Activated CD4-positive, alpha-beta T cell treated with anti-CD3 and anti-CD28 coated beads, Interleukin-2, amount 50 U/mL, for 4 hours (primary cell): ENCODE data around the gene CD276.
"Not testable (repeated sequence)": the region's sequence is repeated elsewhere in the genome, so short reads cannot be mapped to it uniquely, and the experiment has no call there.

Experiments used
- DNase-seq, 2 experiments: peaks; one replicate each; pipeline ENCODE4 v3.0.0-alpha.2; 2020

CD276 gene

DNA sequence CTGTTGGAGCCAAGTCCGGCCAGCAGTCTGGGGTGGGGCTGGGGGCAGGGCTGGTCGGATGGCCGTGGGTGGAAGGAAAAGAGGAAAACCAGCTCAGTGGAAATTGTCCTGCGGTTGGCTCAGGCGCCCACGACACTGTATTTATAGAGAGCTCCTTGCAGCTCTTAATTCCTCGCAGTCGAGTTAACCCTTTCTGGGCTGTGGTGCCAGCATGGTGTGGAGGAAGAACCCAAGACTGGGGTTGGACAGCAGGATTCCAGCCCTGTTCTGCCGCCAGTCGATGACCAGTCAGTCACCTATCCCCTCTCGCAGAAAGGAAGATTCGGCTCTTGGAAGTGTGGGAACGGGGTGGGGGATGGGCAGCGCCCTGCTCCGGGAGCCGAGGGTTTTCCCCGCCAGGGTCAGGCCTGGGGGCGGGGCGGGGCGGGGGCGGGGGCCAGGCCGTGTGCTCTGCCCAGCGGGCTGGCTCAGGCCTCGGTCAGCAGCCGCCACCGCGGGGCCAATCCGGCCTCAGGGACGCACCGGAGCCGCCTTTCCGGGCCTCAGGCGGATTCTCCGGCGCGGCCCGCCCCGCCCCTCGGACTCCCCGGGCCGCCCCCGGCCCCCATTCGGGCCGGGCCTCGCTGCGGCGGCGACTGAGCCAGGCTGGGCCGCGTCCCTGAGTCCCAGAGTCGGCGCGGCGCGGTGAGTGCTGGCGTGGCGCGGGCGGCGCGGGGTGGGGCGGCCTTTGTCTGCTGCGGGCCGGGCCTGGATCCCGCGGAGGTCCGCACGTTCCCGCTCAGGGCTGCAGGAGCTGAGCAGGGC lies at the start of gene CD276:
TSS of gene CD276 (plus strand) at position 607 of the 804 bp plus-strand sequence. CDS start 15,257 bp downstream, outside the sequence.
- no peak for DNase-seq

DNA sequence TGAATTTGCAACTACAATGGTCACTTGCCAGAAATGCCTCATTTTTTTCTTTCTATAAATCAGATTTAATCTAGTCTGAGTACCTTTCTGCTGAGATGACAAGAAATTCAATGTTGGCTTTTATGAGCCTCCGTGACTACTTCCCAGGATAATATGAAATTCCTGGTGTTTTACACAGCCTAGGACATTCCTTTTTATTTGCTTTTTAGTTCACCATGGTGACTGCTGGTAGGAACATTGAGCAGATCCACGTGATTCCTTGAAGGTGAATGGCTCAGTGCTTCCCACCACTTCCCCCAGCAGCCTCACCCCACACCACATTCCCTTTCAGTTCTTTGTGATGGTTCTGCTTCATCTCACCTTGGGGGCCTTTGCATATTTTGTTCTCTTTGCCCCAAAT lies 46.7 kb upstream of the CD276 start:
- DNase-seq: no peak

DNA sequence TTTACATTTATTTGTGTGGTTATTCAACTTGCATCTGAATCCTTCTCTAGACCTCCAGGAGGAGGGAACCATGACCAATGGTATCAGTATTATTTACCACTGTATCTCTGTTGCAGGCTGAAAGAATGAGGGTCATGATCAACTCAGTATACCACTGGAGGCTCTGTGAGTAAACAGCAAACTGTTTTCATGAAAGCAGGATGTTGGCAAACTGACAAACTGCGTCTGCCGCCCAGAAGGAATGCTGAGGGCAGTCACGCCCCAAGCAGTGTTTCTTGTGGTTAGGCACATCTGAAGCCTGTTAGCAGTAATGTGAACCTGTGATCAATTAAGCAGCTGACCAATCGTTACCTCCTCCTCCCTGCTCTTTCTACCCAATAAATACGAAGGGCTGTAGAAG lies 44.7 kb upstream of the CD276 start:
- DNase-seq: not testable (repeated sequence)

DNA sequence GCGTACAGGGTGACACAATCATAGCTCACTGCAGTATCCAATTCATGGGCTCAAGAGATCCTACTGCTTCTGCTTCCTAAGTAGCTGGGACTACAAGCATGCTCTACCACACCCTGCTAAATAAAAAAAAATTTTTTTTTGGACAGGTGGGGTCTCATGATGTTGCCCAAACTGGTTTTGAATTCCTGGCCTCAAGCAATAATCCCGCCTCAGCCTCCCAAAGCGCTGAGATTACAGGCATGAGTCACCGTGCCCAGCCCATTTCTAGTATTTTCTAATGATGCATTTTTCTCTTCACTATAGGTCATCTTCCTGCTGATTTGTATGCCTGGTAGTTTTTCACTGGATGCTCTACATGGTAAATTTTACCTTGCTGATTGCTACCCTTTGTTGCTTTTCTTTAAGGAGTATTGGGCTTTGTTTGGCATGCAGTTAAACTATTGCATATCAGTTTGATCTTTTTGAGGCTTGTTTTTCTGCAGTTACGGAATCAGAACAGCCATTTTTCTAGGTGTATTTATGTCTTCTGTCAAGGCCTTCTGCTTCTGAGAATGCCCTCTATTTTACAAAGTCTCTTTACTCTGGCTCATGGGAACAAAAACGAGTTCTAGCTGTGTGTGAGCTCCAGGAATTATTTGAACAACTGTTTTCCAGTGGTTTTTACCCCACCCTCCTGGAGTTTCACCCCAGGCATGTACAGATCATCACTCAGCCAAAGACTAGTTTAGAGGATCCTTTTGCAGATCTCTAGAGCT lies 36.7 kb upstream of the CD276 start:
- DNase-seq: no peak

DNA sequence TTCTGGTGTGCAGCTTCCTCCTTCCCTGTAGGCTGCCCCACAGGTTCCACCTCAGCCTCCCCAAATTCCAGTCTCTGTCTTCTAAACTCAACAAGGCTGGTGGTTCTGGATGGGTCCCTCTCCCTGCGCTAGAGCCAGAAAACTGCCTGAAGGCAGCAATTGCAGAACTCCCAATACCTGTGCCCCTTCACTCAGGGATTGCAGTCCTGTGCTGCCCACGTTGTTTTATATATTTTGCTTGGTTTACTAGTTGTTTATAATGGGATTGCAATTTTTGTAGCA lies 36.2 kb upstream of the CD276 start:
- DNase-seq: no peak

DNA sequence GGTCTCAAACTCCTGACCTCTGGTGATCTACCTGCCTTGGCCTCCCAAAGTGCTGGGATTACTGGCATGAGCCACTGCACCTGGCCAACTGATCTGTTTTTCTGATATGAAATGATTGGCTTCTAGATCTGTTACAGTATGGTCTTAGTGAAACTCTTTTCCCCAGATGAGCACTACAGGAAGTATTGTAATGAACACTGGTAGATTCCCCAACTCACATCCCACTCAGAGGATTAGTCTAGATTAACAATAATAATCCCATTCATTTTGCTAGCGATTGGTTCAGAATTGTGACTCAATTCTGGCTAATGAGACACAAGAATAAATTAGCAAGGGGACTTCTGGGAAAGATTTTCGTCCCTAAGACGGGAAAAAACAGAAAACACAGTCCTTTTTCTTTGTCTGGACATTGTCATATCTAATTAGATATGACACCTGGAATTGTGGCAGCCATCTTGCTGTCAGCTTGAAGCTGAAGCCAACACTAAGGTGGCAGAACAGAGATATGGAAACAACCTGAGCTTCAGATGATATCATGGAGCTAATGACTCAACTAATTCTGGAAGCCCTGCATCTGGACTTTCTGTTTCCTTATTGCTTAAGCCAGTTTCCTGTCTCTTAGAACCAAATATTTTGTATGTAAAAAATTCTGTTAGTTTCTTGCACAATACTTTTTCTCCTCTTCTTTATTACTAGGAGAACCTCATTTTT lies 33.6 kb upstream of the CD276 start:
- no peak for DNase-seq

DNA sequence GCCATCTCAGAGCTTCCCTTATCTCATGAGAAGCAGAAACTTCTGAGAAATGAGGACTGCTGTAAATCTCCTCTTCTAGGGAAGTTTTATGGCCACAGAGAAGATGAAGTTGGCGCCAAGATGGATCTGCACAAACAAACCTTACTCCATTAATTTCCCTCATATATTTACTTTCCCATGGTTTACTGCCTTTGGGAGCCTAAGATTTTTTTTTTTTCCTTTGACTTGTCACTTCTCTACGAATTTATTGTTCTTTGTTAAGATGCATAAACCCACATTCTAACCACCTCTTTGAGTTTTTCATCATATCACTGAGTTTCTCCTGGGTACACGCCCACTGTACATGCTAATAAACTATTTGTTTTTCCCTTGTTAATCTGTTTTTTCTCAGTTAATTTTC lies 29.5 kb upstream of the CD276 start:
- no peak for DNase-seq

DNA sequence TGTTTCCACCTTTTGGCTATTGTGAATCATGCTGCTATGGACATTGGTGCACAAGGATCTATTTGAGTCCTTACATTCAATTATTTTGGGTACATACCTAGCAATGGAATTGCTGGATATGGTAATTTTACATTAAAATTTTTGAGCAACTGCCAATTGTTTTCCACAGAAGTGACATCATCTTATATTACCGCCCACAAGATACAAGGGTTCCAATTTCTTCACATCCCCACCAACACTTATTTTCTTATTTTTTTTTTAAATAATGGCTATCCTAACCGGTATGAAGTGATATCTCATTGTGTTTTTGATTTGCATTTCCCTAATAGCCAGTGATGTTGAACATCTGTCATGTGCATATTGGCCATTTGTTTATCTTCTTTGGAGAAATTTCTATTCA lies 28.5 kb upstream of the CD276 start:
- no peak for DNase-seq

DNA sequence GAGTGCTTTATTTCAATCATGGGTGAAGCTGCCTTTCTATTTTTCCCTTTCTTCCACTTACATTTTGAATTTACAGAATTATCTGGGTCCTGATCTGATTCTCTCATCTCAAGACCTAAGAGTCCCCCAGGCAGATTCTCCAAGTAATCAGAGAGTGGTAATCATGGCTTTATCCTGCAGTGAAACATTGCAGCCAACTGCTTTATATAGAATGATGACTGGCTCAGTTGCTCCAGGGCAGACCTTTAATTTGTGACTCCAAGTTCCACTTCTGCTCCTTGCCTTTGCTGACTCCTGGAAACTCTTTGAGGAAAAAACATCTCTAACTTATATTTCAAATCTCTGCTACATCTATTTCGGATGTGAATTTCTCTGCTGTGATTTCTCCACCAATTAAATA lies 25.5 kb upstream of the CD276 start:
- no peak for DNase-seq

DNA sequence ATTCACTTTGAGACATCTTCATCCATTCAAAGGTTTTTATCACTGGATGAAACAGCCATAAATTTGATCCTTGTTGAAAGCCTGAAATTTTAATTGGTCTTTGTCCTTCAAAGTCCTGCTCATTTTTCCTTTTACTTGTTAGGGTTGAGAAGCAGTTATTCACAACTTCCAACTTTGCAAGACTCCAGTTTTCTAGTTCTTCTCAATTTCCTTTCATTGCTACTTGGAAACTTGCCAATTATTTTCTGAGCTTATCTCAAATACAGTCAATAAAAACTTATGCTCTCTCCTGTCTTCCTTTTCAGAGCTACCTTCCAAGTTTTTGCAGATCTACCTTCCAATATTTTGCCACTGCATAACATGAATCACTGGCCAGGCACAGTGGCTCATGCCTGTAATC lies 23.7 kb upstream of the CD276 start:
- no peak for DNase-seq

DNA sequence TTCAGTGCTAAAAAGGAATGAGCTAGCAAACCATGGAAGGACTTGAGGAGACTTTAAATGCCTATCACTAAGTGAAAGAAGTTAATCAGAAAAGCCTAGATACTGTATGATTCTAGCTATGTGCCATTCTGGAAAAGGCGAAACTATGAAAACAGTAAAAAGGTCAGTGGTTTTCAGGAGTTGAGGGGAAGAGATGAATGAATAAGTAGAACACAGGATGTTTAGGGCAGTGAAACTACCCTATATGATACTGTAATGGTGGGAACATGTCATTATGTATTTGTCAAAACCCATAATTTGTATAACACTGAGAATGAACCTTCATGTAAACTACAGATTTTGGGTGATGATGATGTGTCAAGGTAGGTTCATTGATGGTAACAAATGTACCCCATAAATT lies 9.6 kb upstream of the CD276 start:
- no peak for DNase-seq

DNA sequence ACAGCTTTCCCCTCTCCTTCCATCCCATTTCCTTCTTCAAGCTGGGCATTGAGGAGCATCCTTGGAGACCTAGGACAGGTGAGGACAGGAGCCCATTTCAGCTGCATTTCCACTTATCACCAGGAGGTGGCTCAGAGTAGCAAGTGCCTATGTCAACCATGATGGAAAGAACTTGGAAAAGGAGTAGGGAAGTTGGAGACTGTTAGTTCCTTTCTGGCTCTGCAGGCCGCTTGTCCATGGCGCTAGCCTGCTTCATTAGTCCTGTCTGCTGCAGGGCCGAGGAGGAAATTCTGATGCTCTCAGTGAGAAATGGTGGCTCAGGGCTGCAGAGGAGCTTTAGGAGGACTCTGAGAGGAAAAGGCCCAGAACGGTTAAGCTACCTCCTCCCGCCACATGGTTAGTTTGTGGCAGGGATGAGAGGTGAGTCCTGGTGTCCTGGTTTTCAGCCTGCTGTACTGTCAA lies 7.0 kb upstream of the CD276 start:
- peak; percentile 41 to 51 for DNase-seq

DNA sequence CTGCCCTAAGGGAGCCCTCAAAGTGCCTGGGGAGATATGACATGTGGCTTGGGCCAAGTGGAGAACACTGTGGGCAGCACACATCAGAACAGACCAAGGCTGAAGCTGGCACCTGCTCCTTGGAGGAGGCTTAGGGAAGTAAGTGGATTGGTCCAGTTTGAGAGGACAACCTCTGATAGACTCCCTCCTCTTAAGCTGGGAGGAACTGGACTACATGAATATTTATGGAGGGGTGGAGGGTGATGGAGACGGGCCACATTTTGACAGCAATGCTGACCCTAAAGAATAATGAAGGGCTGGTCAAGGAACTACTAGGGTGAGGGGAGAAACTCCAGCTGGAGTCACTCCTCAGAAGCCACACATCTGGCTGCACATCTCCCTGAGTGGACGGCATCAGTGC lies 6.5 kb upstream of the CD276 start:
- DNase-seq: no peak

DNA sequence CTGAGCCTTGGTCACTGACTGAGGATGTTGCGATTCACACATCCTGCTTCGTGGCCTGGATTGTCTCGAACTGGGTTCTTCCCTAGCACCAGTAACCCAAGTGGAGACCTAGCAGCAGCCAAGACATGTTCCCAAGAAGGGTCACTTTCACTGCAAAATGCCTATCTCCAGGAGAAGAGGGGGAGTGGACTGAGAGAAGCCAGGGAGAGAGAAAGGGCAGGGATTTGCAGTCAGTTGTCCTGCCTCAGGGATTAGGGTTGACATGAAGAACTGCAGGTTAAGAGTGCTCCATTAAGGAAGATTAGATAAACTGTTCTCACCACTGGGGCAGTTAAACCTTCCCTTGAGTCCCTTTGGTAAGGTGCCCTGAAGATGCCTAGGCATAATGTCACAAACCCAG lies 5.7 kb upstream of the CD276 start:
- no peak for DNase-seq

DNA sequence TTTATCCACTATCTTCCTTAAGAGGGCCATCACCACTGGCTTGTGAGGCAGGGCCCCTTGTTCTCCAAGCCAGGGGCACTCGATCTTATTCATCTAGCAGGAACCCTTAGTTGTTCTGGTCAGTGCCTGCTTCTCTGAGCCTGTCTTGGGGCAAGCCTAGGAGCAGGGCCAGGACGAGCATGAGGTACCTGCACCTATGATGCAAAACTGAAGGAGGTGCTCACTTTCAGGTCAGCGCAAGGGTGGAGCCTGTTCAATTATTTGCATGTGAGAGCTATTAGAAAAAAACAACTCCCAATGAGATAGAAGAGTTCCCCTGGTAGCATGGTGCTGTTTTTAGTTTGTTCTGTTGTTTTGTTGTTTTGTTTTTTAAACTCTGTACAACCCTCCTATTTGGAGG lies 5.0 kb upstream of the CD276 start:
- DNase-seq: no peak

DNA sequence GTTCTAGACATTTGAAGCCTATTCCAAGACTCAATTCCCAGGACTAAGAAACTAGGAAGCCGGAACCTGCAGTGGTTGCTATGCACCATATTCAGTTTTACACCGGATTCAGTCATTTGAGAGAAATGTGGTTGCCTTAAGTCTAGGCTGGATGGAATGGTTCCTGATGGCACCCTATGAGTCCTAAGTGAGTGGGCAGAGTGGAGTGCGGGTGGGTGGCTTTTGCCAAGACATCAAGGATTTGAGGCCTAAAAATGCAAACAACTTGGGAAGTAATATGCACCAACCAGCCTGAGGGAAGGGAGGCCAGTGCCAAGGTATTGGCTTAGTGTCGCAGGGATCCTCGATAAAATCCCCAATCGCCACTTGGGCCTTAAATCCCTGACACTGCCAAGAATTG lies 4.2 kb upstream of the CD276 start:
- DNase-seq: no peak

DNA sequence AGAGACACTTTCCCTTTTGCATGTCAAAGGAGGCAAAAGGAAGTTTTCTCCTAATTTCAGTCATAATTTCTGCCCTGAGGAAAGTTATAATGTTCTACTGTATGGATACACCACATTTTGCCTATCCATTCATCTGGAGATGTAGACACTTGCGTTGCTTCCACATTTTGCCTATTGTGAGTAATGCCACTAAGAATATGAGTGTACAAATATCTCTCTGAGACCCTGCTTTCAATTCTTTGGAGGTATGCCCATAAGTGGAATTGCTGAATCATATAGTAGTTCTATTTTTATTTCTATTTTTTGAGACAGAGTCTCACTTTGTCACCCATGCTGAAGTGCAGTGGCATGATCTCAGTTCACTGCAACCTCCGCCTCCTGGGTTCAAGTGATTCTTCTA lies 3.6 kb upstream of the CD276 start:
- no peak for DNase-seq

DNA sequence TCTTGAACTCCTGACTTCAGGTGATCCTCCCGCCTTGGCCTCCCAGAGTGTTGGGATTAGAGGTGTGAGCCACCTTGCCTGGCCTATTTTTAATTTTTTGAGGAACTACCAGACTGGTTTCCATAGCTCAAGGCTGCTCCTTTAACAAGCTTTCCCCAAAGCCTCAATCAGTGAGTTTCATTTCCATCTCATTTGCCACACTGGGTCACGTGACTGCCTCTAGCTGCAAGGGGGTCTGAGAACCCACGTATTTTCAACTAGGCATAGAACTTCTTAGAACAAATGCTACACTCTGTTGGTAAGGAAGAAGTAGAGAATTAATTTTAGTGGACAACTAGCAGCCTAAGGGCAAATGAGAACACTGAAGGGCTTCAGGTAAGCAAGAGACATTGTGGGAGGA lies 3.1 kb upstream of the CD276 start:
- no peak for DNase-seq

DNA sequence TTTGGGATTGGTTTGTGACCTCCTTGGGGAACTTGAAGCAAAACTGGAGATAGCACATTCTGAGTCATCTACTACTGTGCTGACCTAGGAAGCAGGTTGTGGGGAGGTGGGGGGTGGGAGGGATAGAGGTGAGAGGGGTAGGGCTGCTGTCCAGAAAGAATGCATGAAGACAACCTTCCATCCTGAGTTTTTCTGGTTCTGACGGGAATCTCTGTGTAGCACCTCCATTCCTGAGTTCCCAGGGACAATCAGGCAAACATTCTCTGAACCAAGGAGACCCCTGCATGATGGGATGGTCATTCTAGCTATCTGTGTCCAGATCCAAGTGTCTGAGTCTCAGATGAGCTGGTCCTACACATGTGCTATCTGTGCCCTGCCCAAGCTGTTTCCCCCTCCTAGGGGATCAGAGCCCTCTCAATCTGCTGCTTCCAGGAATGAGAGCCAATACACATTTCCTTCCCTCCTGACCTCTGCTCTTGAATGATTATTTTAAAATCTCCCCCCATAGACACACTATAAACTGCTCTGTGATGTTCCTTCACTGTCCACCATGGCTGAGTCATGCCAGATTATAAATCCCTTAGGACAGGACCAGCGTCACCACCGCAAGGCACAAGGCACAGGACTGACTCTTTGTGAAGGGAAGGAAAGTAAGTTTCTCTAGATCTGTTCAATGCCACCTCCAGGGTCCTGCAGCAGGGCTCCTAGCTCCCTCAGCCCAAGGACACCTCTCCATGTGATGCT lies 2.2 kb upstream of the CD276 start:
- no peak for DNase-seq

DNA sequence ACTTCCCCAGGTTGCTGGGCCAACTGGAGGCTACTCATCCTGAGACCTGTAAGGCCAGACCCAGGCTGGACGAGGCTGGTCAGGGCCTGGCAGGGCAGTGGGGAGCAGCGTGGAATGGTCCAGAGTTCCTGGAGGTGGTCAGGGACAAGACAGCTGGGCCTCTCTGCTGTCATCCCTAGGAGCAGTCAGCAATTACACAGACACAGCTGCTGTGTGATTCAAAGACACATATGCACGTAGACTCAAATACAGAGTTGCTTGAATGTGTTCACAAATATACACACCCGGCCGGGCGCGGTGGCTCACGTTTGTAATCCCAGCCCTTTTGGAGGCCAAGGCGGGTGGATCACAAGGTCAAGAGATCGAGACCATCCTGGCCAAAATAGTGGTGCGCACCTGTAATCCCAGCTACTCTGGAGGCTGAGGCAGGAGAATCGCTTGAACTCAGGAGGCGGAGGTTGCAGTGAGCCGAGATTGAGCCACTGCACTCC lies 1.5 kb upstream of the CD276 start:
- DNase-seq: no peak

DNA sequence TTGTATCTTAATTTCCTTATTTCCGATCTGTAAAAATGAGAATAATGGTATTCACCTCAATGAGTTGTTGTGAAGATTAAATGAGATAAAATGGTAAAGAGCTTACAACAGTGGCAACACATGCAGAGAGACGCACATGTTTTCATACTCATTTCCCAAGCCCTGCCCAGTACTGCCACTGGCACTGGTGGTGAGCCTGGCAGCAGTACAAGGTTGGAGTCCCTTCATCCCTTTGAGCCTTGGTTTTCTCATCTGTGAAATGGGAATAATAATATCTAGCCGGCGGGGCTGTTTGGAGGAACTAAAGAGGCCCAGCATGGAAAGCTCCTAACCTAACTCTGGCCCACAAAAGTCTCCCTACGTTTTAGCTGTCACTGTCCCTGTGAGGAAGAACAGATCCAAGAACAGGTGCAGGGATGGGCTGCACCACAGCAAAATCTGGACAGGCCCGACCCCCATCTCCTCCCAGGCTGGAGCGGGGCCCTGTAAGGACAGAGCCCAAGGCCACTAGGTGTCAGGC lies 866 bp upstream of the CD276 start:
- DNase-seq: no peak

DNA sequence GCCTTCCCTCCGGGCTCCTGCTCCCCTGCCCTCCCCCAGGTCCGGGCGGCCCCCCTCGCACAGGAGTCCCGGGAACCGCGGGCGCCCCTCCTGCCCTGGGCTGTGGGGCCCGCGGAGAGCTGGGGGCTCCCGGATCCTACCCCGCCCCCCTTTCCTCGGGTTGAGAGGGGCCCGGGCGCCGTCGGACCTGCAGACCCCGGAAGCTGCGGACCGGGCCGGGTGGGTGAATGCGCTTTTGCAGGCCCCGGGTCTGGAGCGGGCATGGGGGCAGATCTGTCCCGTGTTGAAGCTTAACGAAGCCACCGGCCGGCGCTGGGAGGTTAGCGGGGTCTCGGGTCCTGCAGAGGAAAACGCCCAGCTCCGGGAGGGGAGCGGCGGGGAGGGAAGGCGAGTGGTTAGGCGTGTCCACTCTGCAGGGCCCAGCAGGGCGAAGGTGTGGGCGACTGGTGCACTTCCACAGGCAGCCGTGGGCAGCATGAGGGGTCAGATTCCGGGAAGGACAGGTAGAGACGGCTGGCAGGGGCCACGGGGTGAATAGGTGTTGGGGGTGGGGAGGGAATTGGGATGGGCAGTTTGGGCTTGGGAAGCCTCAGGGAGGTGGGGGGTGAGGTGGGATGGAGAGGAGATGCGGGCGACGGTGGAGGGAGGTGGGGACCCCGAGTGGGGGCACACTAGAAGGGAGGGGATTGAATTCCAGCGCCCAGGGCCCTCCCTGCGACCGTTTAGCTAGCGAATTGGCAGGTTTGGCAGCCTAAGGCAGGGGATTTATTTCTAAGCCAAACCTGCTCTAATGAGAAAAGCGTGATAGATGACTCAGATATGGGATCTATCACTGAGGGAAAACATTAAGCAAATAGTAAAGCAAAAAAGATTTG lies 635 bp downstream of the CD276 start:
- DNase-seq: no peak
